Naive B cell (primary cell): Measurements from ENCODE around the gene RNF130. TPM values are rescaled to one million over a fixed set of nuclear protein-coding genes. Genes with fewer than 3 reads are reported as not detected.

Source experiments
- ATAC-seq, 2 donors: fragments of 150-1000 bp; cut with Tn5 transposase; 2 replicates each; pipeline ENCODE4 v1.10.0; 2021; ENCODE audit warnings: low read depth in 2 of 2, mild to moderate bottlenecking in 2 of 2, moderate library complexity in 2 of 2
- DNase-seq: peaks from one replicate; pipeline ENCODE4 v3.0.0; 2022
- H3K27ac Mint-ChIP-seq, 6 donors: one replicate each; pipeline ENCODE4 v1.8.0; 2020 to 2022; ENCODE audit warnings: mild to moderate bottlenecking in 6 of 6, mixed read lengths in 6 of 6, moderate library complexity in 5 of 6, inconsistent platforms in 2 of 6
- H3K27me3 Mint-ChIP-seq, 3 donors: one replicate each; pipeline ENCODE4 v1.8.0; 2021 to 2022; ENCODE audit warnings: mixed read lengths in 3 of 3, mild to moderate bottlenecking in 1 of 3
- H3K36me3 Mint-ChIP-seq, 2 donors: one replicate each; pipeline ENCODE4 v1.8.0; 2020 to 2022; ENCODE audit warnings: mixed read lengths in 2 of 2, inconsistent platforms in 1 of 2, mild to moderate bottlenecking in 1 of 2
- H3K4me1 Mint-ChIP-seq, 3 donors: one replicate each; pipeline ENCODE4 v1.8.0; 2020 to 2022; ENCODE audit warnings: mixed read lengths in 3 of 3, inconsistent platforms in 1 of 3, mild to moderate bottlenecking in 1 of 3, moderate library complexity in 1 of 3
- H3K4me3 Mint-ChIP-seq, 8 donors: one replicate each; pipeline ENCODE4 v1.8.0; 2020 to 2022; ENCODE audit warnings: mild to moderate bottlenecking in 8 of 8, mixed read lengths in 8 of 8, moderate library complexity in 8 of 8, inconsistent platforms in 2 of 8
- H3K9me3 Mint-ChIP-seq, 7 donors: one replicate each; pipeline ENCODE4 v1.8.0; 2020 to 2022; ENCODE audit warnings: mixed read lengths in 7 of 7, mild to moderate bottlenecking in 5 of 7, inconsistent platforms in 2 of 7, moderate library complexity in 1 of 7
- polyA plus RNA-seq, 6 donors: library from polyadenylated mRNA; unstranded; fragments of 300-500 nt; fragmentation: Illumina TruSeq; gene quantifications; one replicate each; pipeline ENCODE4 v1.2.3, GENCODE V29; 2021; ENCODE audit warnings: low read depth in 6 of 6

Gene RNF130
- polyA plus RNA-seq, 6 donors from 2014 or later, result 20.1 to 36.1 (median 25.3) TPM

DNA sequence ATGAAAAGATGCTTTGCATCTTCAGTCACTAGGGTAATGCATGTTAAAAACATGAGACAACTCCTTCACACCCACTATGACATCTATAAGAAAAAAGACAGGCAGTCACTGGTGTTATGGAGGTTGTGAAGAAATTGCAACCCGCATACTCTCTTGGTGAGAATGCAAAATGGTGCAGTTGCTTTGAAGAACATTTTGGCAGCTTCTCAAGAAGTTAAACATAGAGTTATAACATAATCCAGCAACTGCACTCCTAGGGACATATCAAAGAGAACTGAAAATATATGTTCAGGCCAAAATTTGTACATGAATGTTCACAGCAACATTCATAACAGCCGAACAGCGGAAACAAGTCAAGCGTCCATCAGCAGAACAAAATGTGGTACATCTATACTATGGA lies 117.6 kb downstream of the RNF130 start:
- Mint-ChIP-seq H3K27ac (no peak overlapping the region), H3K9me3 (no peaks in the 10 kb centered on the region), H3K27me3 (no peaks in the 10 kb centered on the region), H3K4me1 (no peaks in the 10 kb centered on the region), H3K4me3 (no peak overlapping the region), H3K36me3 (peaks cover 9 to 15% of the 10 kb centered on the region in 2 donors)
- ATAC-seq (no peak), DNase-seq (no peak)

DNA sequence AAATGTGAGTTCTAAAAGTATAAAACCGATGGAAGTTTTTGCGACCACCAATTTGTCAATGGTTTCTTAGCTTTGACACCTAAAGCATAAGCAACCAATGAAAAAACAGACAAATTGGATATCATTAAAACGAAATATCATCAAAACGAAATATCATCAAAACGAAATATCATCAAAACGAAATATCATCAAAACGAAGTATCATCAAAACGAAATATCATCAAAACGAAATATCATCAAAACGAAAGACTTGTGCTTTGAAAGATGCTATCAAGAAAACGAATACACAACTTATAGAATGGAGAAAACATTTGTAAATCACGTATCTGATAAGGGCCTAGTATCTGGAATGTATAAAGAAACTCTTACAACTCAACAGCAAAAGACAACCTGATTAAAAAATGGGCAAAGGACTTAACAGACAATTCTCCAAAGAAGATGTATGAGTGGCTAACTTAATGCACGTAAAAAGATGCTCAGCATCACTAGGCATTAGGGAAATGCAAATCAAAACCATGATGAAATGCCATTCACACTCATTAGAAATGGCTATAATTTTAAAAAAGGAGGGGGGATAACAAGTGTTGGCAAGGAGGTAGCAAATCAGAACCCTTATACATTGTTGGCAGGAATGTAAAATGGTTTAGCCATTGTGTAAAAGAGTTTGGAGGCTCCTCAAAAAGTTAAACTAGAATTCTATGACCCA lies 134.4 kb downstream of the RNF130 start:
- Mint-ChIP-seq H3K27me3 (no peaks in the 10 kb centered on the region), H3K9me3 (no peaks in the 10 kb centered on the region), H3K4me3 (no peak overlapping the region), H3K36me3 (peaks cover 0 to 8% of the 10 kb centered on the region in 2 donors), H3K4me1 (no peaks in the 10 kb centered on the region), H3K27ac (no peak overlapping the region)
- no peak for DNase-seq
- no peak for ATAC-seq

DNA sequence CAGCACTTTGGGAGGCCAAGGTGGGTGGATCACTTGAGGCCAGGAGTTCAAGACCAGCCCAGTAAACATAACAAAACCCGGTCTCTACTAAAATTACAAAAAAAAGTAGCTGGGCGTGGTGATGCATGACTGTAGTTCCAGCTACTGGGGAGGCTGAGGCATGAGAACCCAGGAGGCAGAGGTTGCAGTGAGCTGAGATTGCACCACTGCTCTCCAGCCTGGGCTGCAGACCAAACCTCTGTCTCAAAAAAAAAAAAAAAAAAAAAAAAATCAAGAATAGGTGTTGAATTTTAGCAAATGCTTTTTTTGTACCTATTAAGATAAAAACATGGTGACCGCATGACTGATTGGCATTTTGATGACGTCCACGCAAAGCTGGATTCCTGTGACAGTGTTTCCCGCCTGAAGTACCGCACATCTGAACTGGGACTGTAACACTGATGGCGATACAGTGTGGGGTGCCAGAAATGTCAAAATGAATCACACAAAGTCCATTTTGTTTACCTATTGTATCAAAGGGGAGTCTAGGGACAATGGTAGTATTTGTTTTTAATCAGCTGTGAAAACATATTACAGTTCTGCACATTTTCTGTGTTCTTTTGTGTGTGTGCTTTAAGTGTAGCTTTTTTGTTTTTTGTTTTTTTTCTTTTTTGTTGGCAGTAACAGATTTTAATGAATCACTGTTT lies 140.6 kb downstream of the RNF130 start:
- no peak overlapping the region for H3K27ac Mint-ChIP-seq
- no peaks in the 10 kb centered on the region for H3K9me3 Mint-ChIP-seq
- H3K36me3 Mint-ChIP-seq, result no peaks in the 10 kb centered on the region
- DNase-seq, result no peak
- no peaks in the 10 kb centered on the region for H3K4me1 Mint-ChIP-seq
- no peak for ATAC-seq
- H3K27me3 Mint-ChIP-seq, result no peaks in the 10 kb centered on the region
- H3K4me3 Mint-ChIP-seq, result no peak overlapping the region

DNA sequence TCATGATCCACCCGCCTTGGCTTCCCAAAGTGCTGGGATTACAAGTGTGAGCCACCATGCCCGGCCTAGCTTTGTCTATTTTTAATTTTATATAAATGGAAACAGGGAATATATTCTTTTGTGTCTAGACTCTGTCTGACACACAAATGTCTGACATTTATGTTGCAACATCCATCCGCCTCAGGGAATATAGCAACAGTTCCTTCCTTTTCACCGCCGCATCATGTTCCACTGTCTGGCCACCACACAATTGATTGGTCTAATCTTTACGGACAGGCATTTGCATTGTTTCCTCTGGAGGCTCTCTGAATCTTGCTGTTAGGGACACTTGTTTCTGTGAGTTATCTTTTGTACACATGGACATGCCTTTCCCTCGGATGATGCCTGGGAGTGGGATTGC lies 143.7 kb downstream of the RNF130 start:
- H3K27ac Mint-ChIP-seq, result peak overlapping the region in 1 of 6 donors; percentile 56
- no peaks in the 10 kb centered on the region for H3K36me3 Mint-ChIP-seq
- ATAC-seq, result no peak
- peaks cover 4 to 9% (median 8%) of the 10 kb centered on the region in 3 donors for H3K4me1 Mint-ChIP-seq
- H3K4me3 Mint-ChIP-seq, result no peak overlapping the region
- peaks cover 0 to 6% (median 2%) of the 10 kb centered on the region in 7 donors for H3K9me3 Mint-ChIP-seq
- no peaks in the 10 kb centered on the region for H3K27me3 Mint-ChIP-seq
- no peak for DNase-seq

GRCh38 chr5:179926657-179927056 lies 144.9 kb downstream of the RNF130 start:
- no peak for DNase-seq
- Mint-ChIP-seq H3K27me3 (no peaks in the 10 kb centered on the region), H3K36me3 (no peaks in the 10 kb centered on the region), H3K27ac (no peak overlapping the region), H3K4me3 (no peak overlapping the region), H3K9me3 (peaks cover 0 to 6% (median 2%) of the 10 kb centered on the region in 7 donors), H3K4me1 (peaks cover 4 to 9% (median 8%) of the 10 kb centered on the region in 3 donors)
- no peak for ATAC-seq

- H3K4me1 Mint-ChIP-seq, result peaks cover 4 to 9% (median 8%) of the 10 kb centered on the region in 3 donors
- H3K4me3 Mint-ChIP-seq, result peak overlapping the region in 3 of 8 donors; percentile 11 to 40 (median 13)
Measured at GRCh38 chr5:179923436-179923835, 148.1 kb downstream of the RNF130 start.

DNA sequence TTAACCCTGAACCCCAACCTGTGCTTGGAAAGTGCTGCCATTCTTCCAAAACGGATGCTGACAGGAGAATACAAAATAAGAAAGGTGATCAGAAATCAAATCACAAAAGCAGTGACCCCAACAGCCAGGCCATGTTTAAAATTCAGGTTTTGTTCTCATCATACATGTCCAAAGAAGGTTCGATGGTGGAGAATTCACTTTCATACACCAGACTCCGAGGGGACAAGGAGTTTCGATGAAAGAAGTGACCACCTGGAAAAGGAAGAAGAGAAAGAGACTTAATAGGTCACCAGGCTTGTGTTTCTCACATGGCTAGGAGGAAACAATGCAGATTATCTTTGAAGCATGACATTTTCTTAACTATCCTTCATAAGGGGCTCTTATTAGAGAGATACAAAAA lies 151.4 kb downstream of the RNF130 start:
- H3K27ac Mint-ChIP-seq, result no peak overlapping the region
- DNase-seq, result no peak
- ATAC-seq, result no peak
- no peak overlapping the region for H3K4me3 Mint-ChIP-seq
- H3K36me3 Mint-ChIP-seq, result no peaks in the 10 kb centered on the region
- H3K9me3 Mint-ChIP-seq, result peaks cover 0 to 6% (median 2%) of the 10 kb centered on the region in 7 donors
- peaks cover 9 to 14% (median 11%) of the 10 kb centered on the region in 3 donors for H3K4me1 Mint-ChIP-seq
- H3K27me3 Mint-ChIP-seq, result peaks cover 0 to 7% (median 0%) of the 10 kb centered on the region in 3 donors

More at GRCh38 chr5:179923436-179923835, 148.1 kb downstream of the RNF130 start:
- peak overlapping the region; percentile 15 to 96 (median 68) for H3K27ac Mint-ChIP-seq
- peak; percentile 94 to 98 for ATAC-seq
- no peaks in the 10 kb centered on the region for H3K27me3 Mint-ChIP-seq
- peaks cover 0 to 6% (median 2%) of the 10 kb centered on the region in 7 donors for H3K9me3 Mint-ChIP-seq
- H3K36me3 Mint-ChIP-seq, result no peaks in the 10 kb centered on the region
- DNase-seq, result peak; percentile 33

GRCh38 chr5:179919487-179920060 lies 152.0 kb downstream of the RNF130 start:
- peak overlapping the region in 3 of 6 donors; percentile 16 to 79 (median 73) for H3K27ac Mint-ChIP-seq

GRCh38 chr5:179918742-179919486 lies 152.6 kb downstream of the RNF130 start:
- Mint-ChIP-seq H3K9me3 (peaks cover 0 to 6% (median 2%) of the 10 kb centered on the region in 7 donors), H3K4me3 (no peak overlapping the region), H3K4me1 (peaks cover 9 to 14% (median 11%) of the 10 kb centered on the region in 3 donors), H3K36me3 (no peaks in the 10 kb centered on the region), H3K27ac (peak overlapping the region in 2 of 6 donors; percentile 73 to 79), H3K27me3 (peaks cover 0 to 7% (median 0%) of the 10 kb centered on the region in 3 donors)
- DNase-seq, result no peak
- no peak for ATAC-seq

More at GRCh38 chr5:179919487-179920060, 152.0 kb downstream of the RNF130 start:
- peaks cover 0 to 6% (median 2%) of the 10 kb centered on the region in 7 donors for H3K9me3 Mint-ChIP-seq
- H3K27me3 Mint-ChIP-seq, result peaks cover 0 to 7% (median 0%) of the 10 kb centered on the region in 3 donors
- no peak for DNase-seq
- no peak for ATAC-seq
- H3K36me3 Mint-ChIP-seq, result no peaks in the 10 kb centered on the region
- H3K4me3 Mint-ChIP-seq, result no peak overlapping the region
- H3K4me1 Mint-ChIP-seq, result peaks cover 9 to 14% (median 11%) of the 10 kb centered on the region in 3 donors

- no peak for DNase-seq
- no peak overlapping the region for H3K4me3 Mint-ChIP-seq
- H3K36me3 Mint-ChIP-seq, result no peaks in the 10 kb centered on the region
- H3K27ac Mint-ChIP-seq, result peak overlapping the region in 1 of 6 donors; percentile 47
- H3K4me1 Mint-ChIP-seq, result peaks cover 3 to 5% (median 5%) of the 10 kb centered on the region in 3 donors
- peaks cover 0 to 7% (median 0%) of the 10 kb centered on the region in 3 donors for H3K27me3 Mint-ChIP-seq
- ATAC-seq, result no peak
- no peaks in the 10 kb centered on the region for H3K9me3 Mint-ChIP-seq
Measured at GRCh38 chr5:179916523-179916922, 155.0 kb downstream of the RNF130 start.

GRCh38 chr5:179915406-179915935 lies 156.1 kb downstream of the RNF130 start:
- DNase-seq (no peak), ATAC-seq (no peak)
- Mint-ChIP-seq H3K27me3 (peaks cover 0 to 7% (median 0%) of the 10 kb centered on the region in 3 donors), H3K4me3 (no peak overlapping the region), H3K27ac (no peak overlapping the region), H3K9me3 (no peaks in the 10 kb centered on the region), H3K4me1 (peaks cover 3 to 5% (median 5%) of the 10 kb centered on the region in 3 donors), H3K36me3 (no peaks in the 10 kb centered on the region)

- DNase-seq (no peak), ATAC-seq (no peak)
- Mint-ChIP-seq H3K4me3 (no peak overlapping the region), H3K4me1 (peaks cover 3 to 5% (median 5%) of the 10 kb centered on the region in 3 donors), H3K27me3 (peaks cover 0 to 7% (median 0%) of the 10 kb centered on the region in 3 donors), H3K27ac (peak overlapping the region in 1 of 6 donors; percentile 66), H3K36me3 (no peaks in the 10 kb centered on the region), H3K9me3 (no peaks in the 10 kb centered on the region)
Measured at GRCh38 chr5:179914032-179914755, 157.4 kb downstream of the RNF130 start.
